HepG2 (cell line): Measurements from ENCODE around the gene TXNRD1. TPM values are rescaled to one million over a fixed set of nuclear protein-coding genes. Genes with fewer than 3 reads are reported as not detected.

Experiments
- ATAC-seq: fragments of 200-7000 bp; cut with Tn5 transposase; 3 replicates; pipeline ENCODE4 v1.9.1; 2020; ENCODE audit warnings: mild to moderate bottlenecking, moderate library complexity
- BruUV-seq: library from RNA; stranded (reverse); fragments of 400-500 nt; replicated peaks from 2 replicates; lab custom pipeline; 2021; lab: Mats Ljungman, UMichigan
- CTCF ChIA-PET: fragments of 300-600 bp; formaldehyde crosslinking; extraction: SDS; loops from one replicate; lab custom pipeline; 2021; ENCODE audit warnings: low total read pairs, inconsistent platforms, low intra/inter-chr PET ratio; lab: Yijun Ruan, JAX
- POLR2A ChIA-PET: fragments of 350-600 bp; sonication (Branson Sonifier 250); formaldehyde crosslinking; loops from one replicate; lab custom pipeline; 2020; ENCODE audit warnings: antibody characterized with exemption, inconsistent platforms; lab: Yijun Ruan, JAX
- DNase-seq: peaks from one replicate; pipeline ENCODE4 v3.0.0-alpha.2; 2015; ENCODE audit warnings: low spot score
- FAIRE-seq: peaks from 3 replicates; lab custom pipeline; 2011; peaks lifted over from hg19 to GRCh38; lab: Jason Lieb, UNC
- H2AFZ ChIP-seq: one replicate; pipeline ENCODE4 v1.6.1; 2011; ENCODE audit warnings: low read length, inconsistent platforms
- H3K27ac ChIP-seq: fragments of 300-600 bp; 3 replicates; pipeline ENCODE4 v1.8.0; 2011; ENCODE audit warnings: mixed run types, mild to moderate bottlenecking, mixed read lengths, low read length, inconsistent platforms; ENCODE audit not compliant: insufficient read depth; ENCODE audit errors: extremely low read length
- H3K27me3 ChIP-seq, 2 experiments: fragments of 200-600 bp in 1 of 2; 2 replicates in 1 of 2; 3 replicates in 1 of 2; pipeline versions ENCODE4 v1.6.0 to v1.8.0; 2011; ENCODE audit warnings: low read length in 2 of 2, mild to moderate bottlenecking in 2 of 2, moderate library complexity in 2 of 2, inconsistent platforms in 1 of 2; ENCODE audit not compliant: insufficient read depth in 2 of 2, control insufficient read depth in 1 of 2
- H3K36me3 ChIP-seq, 2 experiments: fragments of 200-600 bp in 1 of 2; replicated peaks in 1 of 2; 2 replicates in 1 of 2; 3 replicates in 1 of 2; pipeline versions ENCODE4 v1.5.1 to v1.8.0; 2011; ENCODE audit warnings: low read length in 2 of 2, inconsistent platforms in 1 of 2; ENCODE audit not compliant: insufficient read depth in 2 of 2, control insufficient read depth in 1 of 2
- H3K4me1 ChIP-seq: 2 replicates; pipeline ENCODE4 v1.5.1; 2012; ENCODE audit warnings: low read length, inconsistent platforms; ENCODE audit not compliant: insufficient read depth
- H3K4me2 ChIP-seq: 2 replicates; pipeline ENCODE4 v1.6.0; 2011; ENCODE audit warnings: low read depth, low read length, inconsistent platforms
- H3K4me3 ChIP-seq, 3 experiments: fragments of 200-600 bp in 1 of 3; sonication (generic), shearing (Covaris generic) in 1 of 3; replicated peaks in 1 of 3; 2 replicates each; pipeline ENCODE4 v1.5.1; 2011 to 2016; ENCODE audit warnings: low read length in 3 of 3, inconsistent platforms in 2 of 3, low read depth in 2 of 3, mild to moderate bottlenecking in 2 of 3, control low read depth in 1 of 3, mixed read lengths in 1 of 3; ENCODE audit not compliant: insufficient read depth in 1 of 3
- H3K79me2 ChIP-seq: one replicate; pipeline ENCODE4 v1.6.1; 2011; ENCODE audit warnings: low read length, inconsistent platforms; ENCODE audit not compliant: insufficient read depth
- H3K9ac ChIP-seq: 2 replicates; pipeline ENCODE4 v1.6.0; 2011; ENCODE audit warnings: mild to moderate bottlenecking, low read depth, low read length, inconsistent platforms; ENCODE audit not compliant: insufficient read depth
- H3K9me3 ChIP-seq: 2 replicates; pipeline ENCODE4 v1.5.1; 2012; ENCODE audit warnings: mild to moderate bottlenecking, low read length
- H4K20me1 ChIP-seq: 2 replicates; pipeline ENCODE4 v1.6.0; 2011; ENCODE audit warnings: inconsistent platforms, mild to moderate bottlenecking, low read length, moderate library complexity; ENCODE audit not compliant: insufficient read depth
- ATF5 ChIP-seq: sonication (generic); formaldehyde crosslinking; IDR thresholded peaks from 2 replicates; pipeline ENCODE4 v1.4.0; 2020; ENCODE audit warnings: mild to moderate bottlenecking, low read depth, missing genetic modification reagents
- ELK4 ChIP-seq: sonication (generic); formaldehyde crosslinking; IDR thresholded peaks from 2 replicates; pipeline ENCODE4 v1.9.0; 2021; ENCODE audit warnings: missing genetic modification reagents, borderline replicate concordance
- MNT ChIP-seq: fragments of 450-650 bp; IDR thresholded peaks from 2 replicates; pipeline ENCODE4 v1.6.1; 2016
- ZBTB20 ChIP-seq: sonication (generic); formaldehyde crosslinking; IDR thresholded peaks from 2 replicates; pipeline ENCODE4 v1.8.1; 2023; ENCODE audit warnings: missing genetic modification reagents, low read depth, mild to moderate bottlenecking, borderline replicate concordance
- ZKSCAN5 ChIP-seq: sonication (generic); formaldehyde crosslinking; IDR thresholded peaks from 2 replicates; pipeline ENCODE4 v1.5.1; 2020; ENCODE audit warnings: mild to moderate bottlenecking, missing genetic modification reagents
- ZNF460 ChIP-seq: sonication (generic); formaldehyde crosslinking; IDR thresholded peaks from 2 replicates; pipeline ENCODE4 v1.5.1; 2020; ENCODE audit warnings: missing genetic modification reagents, mild to moderate bottlenecking, borderline replicate concordance
- ZNF629 ChIP-seq: sonication (generic); formaldehyde crosslinking; conservative IDR thresholded peaks from 2 replicates; pipeline ENCODE4 v1.5.0; 2020; ENCODE audit warnings: missing genetic modification reagents
- ZNF792 ChIP-seq: IDR thresholded peaks from 2 replicates; pipeline ENCODE4 v1.6.1; 2016
- WGBS: methylation state at CpG from one replicate; pipeline ENCODE4 v1.1.6; 2017; ENCODE audit warnings: low lambda C conversion rate; 5-methylcytosine and 5-hydroxymethylcytosine counted together
- in situ Hi-C: cut with HindIII; loops from 2 replicates; pipeline ENCODE4 v1.10.0; 2017; ENCODE audit warnings: low pct_unique_long_range_greater_than_20kb; ENCODE audit not compliant: extremely low pct_ligation_motif_present
- intact Hi-C: fragments of 100-400 bp; cut with micrococcal nuclease; formaldehyde crosslinking; loops from one replicate; pipeline ENCODE4 v1.10.0; 2022; ENCODE audit not compliant: unreplicated experiment
- polyA plus RNA-seq, 8 experiments: library from polyadenylated mRNA; depleted of rRNA in 3 of 8; stranded (reverse) in 7 of 8; unstranded in 1 of 8; fragments of >200 nt; fragmentation: Illumina TruSeq in 4 of 8; extraction: Trizol in 4 of 8; gene quantifications; 2 replicates each; pipeline versions ENCODE4 v1.2.1 to v1.2.3, GENCODE V29; 2011 to 2016; ENCODE audit warnings: low read depth in 4 of 8, missing spikeins in 1 of 8, mixed read lengths in 1 of 8; ENCODE audit not compliant: insufficient read depth in 1 of 8
- total RNA-seq, 5 experiments: library from RNA; depleted of rRNA; stranded (reverse); fragments of >200 nt; fragmentation: Illumina TruSeq; extraction: Trizol; gene quantifications; 2 replicates each; pipeline ENCODE4 v1.2.3, GENCODE V29; 2016; ENCODE audit warnings: low read depth in 1 of 5

Gene TXNRD1
- total and polyA plus RNA-seq, 2 of the 13 experiments (the other 11 are each of a cell fraction or from before 2014, with no cell fraction given) = 54.0 to 190 TPM

- no peak for ATAC-seq
- H3K4me3 ChIP-seq = no peak overlapping the region
- POLR2A ChIA-PET = no interaction called here
- H3K79me2 ChIP-seq = no peaks in the 10 kb centered on the region
- no peaks in the 10 kb centered on the region for H3K36me3 ChIP-seq
- no peak overlapping the region for H3K27ac ChIP-seq
- H3K4me2 ChIP-seq = no peak overlapping the region
- no TSS peak for BruUV-seq
- H4K20me1 ChIP-seq = no peaks in the 10 kb centered on the region
- no peak for FAIRE-seq
- DNase-seq = no peak
- TF ChIP-seq ATF5 (CRISPR knock-in tag) = no peak
- TF ChIP-seq ZBTB20 (CRISPR knock-in tag) = no peak
- TF ChIP-seq ZNF792 (CRISPR knock-in tag) = no peak
- TF ChIP-seq ZNF460 (CRISPR knock-in tag) = no peak
- no peak for TF ChIP-seq ZKSCAN5 (CRISPR knock-in tag)
- TF ChIP-seq ZNF629 = no peak
- peaks cover 0 to 3% of the 10 kb centered on the region in 2 experiments; a peak in 1 of 5 replicates for H3K27me3 ChIP-seq
- CTCF ChIA-PET = no interaction called here
- H3K9me3 ChIP-seq = no peaks in the 10 kb centered on the region
- 58% methylated on average over 3 of the region's 3 CpGs for WGBS
- H2AFZ ChIP-seq = no peak overlapping the region
- no peak overlapping the region for H3K9ac ChIP-seq
- no peaks in the 10 kb centered on the region for H3K4me1 ChIP-seq
- in situ Hi-C loops = no loop called here
- intact Hi-C loops = no loop called here
These were observed 27.1 kb downstream of the TXNRD1 start for GRCh38 chr12:104242546-104243206.

- Histone ChIP-seq H2AFZ (no peak overlapping the region), H3K36me3 (no peaks in the 10 kb centered on the region), H4K20me1 (no peaks in the 10 kb centered on the region), H3K4me1 (no peaks in the 10 kb centered on the region), H3K9me3 (no peaks in the 10 kb centered on the region), H3K9ac (no peak overlapping the region), H3K27ac (no peak overlapping the region), H3K79me2 (no peaks in the 10 kb centered on the region), H3K27me3 (peaks cover 0 to 3% of the 10 kb centered on the region in 2 experiments; a peak in 1 of 5 replicates), H3K4me2 (no peak overlapping the region), H3K4me3 (no peak overlapping the region)
- in situ Hi-C loops = no loop called here
- intact Hi-C loops = no loop called here
- ATAC-seq (no peak), DNase-seq (no peak), FAIRE-seq (no peak)
- peak; percentile 77 for TF ChIP-seq MNT
- TF ChIP-seq ELK4 = no peak
- whole genome bisulfite sequencing = 5% methylated on average over 4 of the region's 4 CpGs
- ChIA-PET CTCF (no interaction called here), POLR2A (interaction anchor here (1.4 kb wide), 1 partner anchor 43 kb away, joined by 3 read pairs; no protein-coding TSS in a partner anchor)
- BruUV-seq = no TSS peak
These were observed 28.0 kb downstream of the TXNRD1 start for GRCh38 chr12:104243551-104243950.
